ENCODE measurements around the gene P3H2.

Gene P3H2

DNA sequence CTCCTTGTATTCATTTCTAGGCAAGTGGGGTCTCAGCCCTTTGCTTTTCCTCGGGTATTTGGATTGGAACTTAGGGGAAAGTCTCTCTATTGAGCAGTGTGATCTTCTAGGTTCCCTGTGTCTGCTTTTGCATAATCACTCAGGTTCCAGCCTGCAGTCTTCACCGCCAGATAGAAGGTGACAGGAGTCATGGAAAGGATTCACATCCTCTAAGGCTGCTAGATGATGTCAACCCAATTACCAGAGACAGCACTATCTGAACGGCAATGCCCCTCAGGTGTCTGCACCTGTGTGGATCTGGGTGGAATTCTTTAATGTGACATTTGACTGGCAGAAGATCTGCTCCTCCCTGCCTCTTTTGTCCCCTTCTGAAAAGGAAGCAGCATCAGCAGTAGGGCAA lies 177.7 kb downstream of the P3H2 start:
- no peak for DNase-seq (ENCODE audit: low read depth, low spot score)
- TF ChIP-seq POLR2AphosphoS5 (IDR thresholded peaks at IDR 0.05; ENCODE audit: borderline replicate concordance, low read depth, low read length) (no peak), FOXP2 (optimal IDR thresholded peaks at IDR 0.05; ENCODE audit: control extremely low read depth, extremely low read length, insufficient read depth) (no peak), EZH2 (IDR thresholded peaks at IDR 0.05) (no peak)
- Histone ChIP-seq H3K9me3 (ENCODE audit: low read depth, low read length) (no peaks in the 10 kb centered on the region), H3K36me3 (ENCODE audit: insufficient read depth, low read length) (no peaks in the 10 kb centered on the region), H3K27ac (peak overlapping the region; percentile 61), H3K9ac (ENCODE audit: insufficient read length) (no peak overlapping the region), H3K4me3 (no peak overlapping the region)

DNA sequence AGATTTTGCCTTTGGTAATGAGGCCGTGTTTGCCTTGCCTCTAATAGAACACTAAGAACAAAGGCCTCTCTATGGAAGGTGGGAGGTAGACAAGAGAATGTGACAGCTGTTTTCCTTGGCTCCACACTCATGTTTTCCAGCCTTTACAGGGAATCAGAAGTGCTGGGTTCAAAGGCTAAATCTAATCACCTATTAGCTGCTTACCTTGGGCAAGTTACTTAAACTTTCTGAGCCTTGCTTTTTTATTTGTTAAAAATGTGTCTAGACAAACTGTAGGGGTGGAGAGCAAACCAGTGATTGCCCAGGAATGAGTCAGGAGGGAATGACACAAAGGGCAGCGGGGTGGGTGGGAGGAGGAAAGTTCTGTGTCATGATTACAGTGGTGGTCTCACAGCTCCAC lies 179.0 kb downstream of the P3H2 start:
- no peak for DNase-seq (ENCODE audit: low read depth, low spot score)
- H3K27ac ChIP-seq, result peak overlapping the region; percentile 42
- no peak overlapping the region for H3K9ac ChIP-seq (ENCODE audit: insufficient read length)
- TF ChIP-seq POLR2AphosphoS5 (IDR thresholded peaks at IDR 0.05; ENCODE audit: borderline replicate concordance, low read depth, low read length) (no peak), FOXP2 (optimal IDR thresholded peaks at IDR 0.05; ENCODE audit: control extremely low read depth, extremely low read length, insufficient read depth) (no peak), EZH2 (IDR thresholded peaks at IDR 0.05) (no peak)
- no peaks in the 10 kb centered on the region for H3K9me3 ChIP-seq (ENCODE audit: low read depth, low read length)
- H3K4me3 ChIP-seq, result no peak overlapping the region
- H3K36me3 ChIP-seq (ENCODE audit: insufficient read depth, low read length), result no peaks in the 10 kb centered on the region

DNA sequence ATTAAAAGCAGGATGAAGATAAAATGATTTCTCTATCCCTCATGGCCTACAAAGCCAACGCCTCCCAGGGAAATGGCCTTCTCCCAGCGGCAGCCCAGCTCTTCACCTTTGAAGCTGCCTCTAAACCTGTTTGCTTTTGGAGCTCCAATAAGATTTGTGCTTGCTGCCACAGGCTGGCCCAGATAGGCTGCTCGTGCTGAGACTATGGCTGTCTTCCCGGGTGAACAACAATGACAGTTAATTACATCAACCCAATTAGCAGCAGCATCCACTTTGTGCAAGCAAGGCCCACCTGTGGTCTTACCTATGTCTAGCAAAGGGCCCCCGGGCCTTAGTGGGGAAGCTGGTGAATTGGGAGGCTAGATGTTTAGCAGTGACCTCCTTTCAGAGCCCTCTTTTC lies 179.6 kb downstream of the P3H2 start:
- H3K9ac ChIP-seq (ENCODE audit: insufficient read length), result no peak overlapping the region
- no peaks in the 10 kb centered on the region for H3K9me3 ChIP-seq (ENCODE audit: low read depth, low read length)
- H3K4me3 ChIP-seq, result no peak overlapping the region
- peak overlapping the region; percentile 42 for H3K27ac ChIP-seq
- TF ChIP-seq FOXP2 (optimal IDR thresholded peaks at IDR 0.05; ENCODE audit: control extremely low read depth, extremely low read length, insufficient read depth), result no peak
- no peak for TF ChIP-seq EZH2 (IDR thresholded peaks at IDR 0.05)
- TF ChIP-seq POLR2AphosphoS5 (IDR thresholded peaks at IDR 0.05; ENCODE audit: borderline replicate concordance, low read depth, low read length), result no peak
- no peaks in the 10 kb centered on the region for H3K36me3 ChIP-seq (ENCODE audit: insufficient read depth, low read length)
- DNase-seq (ENCODE audit: low read depth, low spot score), result no peak

DNA sequence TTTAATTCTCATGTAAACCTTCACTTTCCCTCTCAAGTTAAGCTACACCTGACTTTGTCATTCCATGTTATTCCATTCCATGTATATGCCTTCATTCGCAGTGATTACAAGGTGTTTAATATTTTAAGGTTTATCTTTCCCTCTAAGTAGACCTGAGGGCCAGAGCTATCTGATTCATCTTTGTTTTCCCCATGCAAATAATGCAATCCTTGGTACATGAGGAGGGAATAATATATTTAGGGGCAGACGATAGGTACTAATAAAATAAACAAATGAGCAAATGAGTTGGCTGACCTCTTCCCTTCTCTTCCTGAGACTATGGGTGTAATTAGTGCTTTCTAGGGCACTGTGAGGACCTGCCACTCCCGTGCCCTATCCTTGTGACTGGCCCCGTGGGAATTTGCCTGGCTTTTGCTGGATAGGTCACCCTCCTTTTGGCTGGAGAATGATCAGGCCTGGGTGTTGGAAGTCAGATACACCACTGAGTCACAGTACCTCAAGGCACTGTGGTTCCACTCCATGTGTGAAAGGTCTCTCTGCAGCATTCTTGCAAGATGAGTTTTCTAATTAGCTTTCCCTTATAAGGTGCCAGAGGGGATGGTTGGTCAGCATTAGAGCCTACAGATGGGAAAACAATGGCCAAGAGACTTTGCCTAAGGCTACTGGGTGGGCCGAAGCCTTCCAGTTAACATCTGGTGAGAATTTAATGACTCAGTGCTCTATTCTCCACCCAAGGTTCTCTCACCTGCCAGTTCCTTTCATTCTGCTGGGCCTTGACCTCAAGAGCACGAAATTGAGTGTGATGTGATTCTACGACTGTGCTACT lies 183.2 kb downstream of the P3H2 start:
- no peak for DNase-seq (ENCODE audit: low read depth, low spot score)
- no peaks in the 10 kb centered on the region for H3K9me3 ChIP-seq (ENCODE audit: low read depth, low read length)
- TF ChIP-seq POLR2AphosphoS5 (IDR thresholded peaks at IDR 0.05; ENCODE audit: borderline replicate concordance, low read depth, low read length) (no peak), EZH2 (IDR thresholded peaks at IDR 0.05) (no peak), FOXP2 (optimal IDR thresholded peaks at IDR 0.05; ENCODE audit: control extremely low read depth, extremely low read length, insufficient read depth) (no peak)
- H3K36me3 ChIP-seq (ENCODE audit: insufficient read depth, low read length), result no peaks in the 10 kb centered on the region; the same call in 1 of the 2 replicates
- no peak overlapping the region for H3K4me3 ChIP-seq
- no peak overlapping the region for H3K9ac ChIP-seq (ENCODE audit: insufficient read length)
- peak overlapping the region; percentile 92 for H3K27ac ChIP-seq

DNA sequence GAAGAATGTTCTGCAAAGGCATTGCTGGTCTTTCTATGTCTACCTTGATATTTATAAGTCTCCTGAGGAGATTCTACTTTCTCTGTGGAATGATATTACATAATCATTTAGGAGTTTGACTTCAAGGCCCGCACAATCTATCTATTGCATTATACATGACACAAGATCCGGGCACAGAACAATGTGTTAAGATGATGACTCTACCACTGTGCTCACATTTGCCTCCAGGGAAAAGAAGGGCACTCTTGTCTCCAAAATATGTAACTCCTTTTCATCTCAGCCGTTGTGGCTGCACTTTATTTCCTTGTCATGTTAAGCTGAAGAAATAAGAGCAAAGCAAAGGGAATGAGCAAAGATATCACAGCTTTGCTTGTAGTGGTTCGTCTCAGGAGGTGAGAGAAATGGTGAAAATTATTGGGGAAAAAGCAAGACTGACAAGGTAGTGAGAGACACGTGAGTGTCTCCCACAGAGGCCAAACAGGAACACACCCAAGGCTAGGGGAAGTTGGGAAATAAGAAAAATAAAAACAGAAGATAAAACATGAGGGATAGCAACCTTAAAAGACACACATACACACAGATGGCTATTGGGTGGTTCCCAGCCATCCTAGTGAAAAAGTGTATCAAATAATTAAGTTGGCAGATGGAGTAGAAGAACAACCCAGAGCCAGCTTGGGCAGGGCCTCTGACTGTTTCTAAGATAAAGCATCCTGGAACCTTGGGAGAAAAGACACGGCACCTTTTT lies 184.3 kb downstream of the P3H2 start:
- Histone ChIP-seq H3K9ac (ENCODE audit: insufficient read length) (peak overlapping the region; percentile 54), H3K4me3 (peak overlapping the region; percentile 38), H3K36me3 (ENCODE audit: insufficient read depth, low read length) (no peaks in the 10 kb centered on the region; the same call in 1 of the 2 replicates), H3K9me3 (ENCODE audit: low read depth, low read length) (no peaks in the 10 kb centered on the region), H3K27ac (peak overlapping the region; percentile 92)
- TF ChIP-seq POLR2AphosphoS5 (IDR thresholded peaks at IDR 0.05; ENCODE audit: borderline replicate concordance, low read depth, low read length), result no peak
- TF ChIP-seq FOXP2 (optimal IDR thresholded peaks at IDR 0.05; ENCODE audit: control extremely low read depth, extremely low read length, insufficient read depth), result no peak
- no peak for TF ChIP-seq EZH2 (IDR thresholded peaks at IDR 0.05)
- peak; percentile 81 for DNase-seq (ENCODE audit: low read depth, low spot score)

DNA sequence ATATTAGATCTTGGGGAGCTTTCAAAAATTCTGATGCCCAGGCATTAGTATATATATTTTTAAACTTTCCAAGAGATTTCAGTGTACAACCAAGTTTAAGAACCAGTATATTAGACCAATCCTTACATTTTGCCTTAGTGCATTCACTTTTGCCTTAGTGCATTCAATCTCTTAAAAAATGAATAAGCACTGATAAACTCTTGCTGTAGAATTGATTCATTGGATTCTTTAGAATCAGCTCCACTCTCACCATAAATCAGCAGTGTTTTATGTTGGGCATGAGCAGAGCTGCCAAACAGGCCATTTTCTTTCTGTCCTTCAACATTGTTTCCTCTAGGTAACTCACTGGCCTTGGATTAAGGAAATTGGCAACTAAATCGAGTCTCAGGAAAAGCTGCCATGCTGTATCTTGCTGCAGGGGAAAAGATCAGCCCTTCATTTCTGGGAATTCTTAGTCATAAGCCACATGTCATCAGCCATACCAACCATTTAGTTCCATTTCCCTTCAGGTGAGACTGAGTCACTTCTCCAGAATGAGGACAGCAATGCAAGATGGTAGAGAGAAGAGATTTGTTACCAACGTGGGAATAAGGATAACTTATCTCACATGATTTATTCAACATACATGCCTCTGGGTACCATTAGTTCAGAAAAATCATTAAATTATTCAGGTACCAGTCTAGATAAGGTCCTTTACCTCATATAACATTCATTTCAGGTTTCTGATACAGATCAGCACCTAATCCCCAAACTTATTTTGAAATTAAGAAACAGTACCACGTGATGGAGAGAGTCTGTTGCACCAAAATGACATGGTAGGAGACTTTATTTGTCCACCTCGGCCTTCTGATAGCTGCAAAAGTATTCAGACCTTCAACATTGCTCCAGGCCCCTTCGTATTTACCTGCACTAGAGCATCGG lies 192.5 kb downstream of the P3H2 start:
- DNase-seq (ENCODE audit: low read depth, low spot score), result no peak
- Histone ChIP-seq H3K36me3 (ENCODE audit: insufficient read depth, low read length) (no peaks in the 10 kb centered on the region; the same call in 1 of the 2 replicates), H3K27ac (no peak overlapping the region), H3K4me3 (no peak overlapping the region), H3K9ac (ENCODE audit: insufficient read length) (no peak overlapping the region), H3K9me3 (ENCODE audit: low read depth, low read length) (no peaks in the 10 kb centered on the region)
- no peak for TF ChIP-seq EZH2 (IDR thresholded peaks at IDR 0.05)
- TF ChIP-seq POLR2AphosphoS5 (IDR thresholded peaks at IDR 0.05; ENCODE audit: borderline replicate concordance, low read depth, low read length), result no peak
- no peak for TF ChIP-seq FOXP2 (optimal IDR thresholded peaks at IDR 0.05; ENCODE audit: control extremely low read depth, extremely low read length, insufficient read depth)

DNA sequence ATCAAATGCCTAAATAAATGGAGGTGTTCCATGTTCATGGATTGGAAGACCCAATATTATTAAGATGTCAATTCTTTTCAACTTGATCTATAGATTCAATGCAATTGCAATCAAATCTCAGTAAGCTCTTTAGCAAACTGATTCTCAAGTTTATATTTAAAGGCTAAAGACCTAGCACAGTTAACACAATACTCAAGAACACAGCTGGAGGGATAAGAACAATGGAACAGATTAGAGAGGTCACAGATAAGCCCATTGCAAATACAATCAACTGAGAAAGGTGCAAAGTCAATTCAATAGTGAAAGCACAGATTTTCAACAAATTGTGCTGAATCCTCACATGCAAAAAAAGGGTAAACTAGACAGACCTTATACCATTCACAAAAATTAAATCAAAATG lies 198.9 kb downstream of the P3H2 start:
- Histone ChIP-seq H3K9ac (ENCODE audit: insufficient read length) (no peak overlapping the region), H3K4me3 (no peak overlapping the region), H3K9me3 (ENCODE audit: low read depth, low read length) (peaks cover 12% of the 10 kb centered on the region; the same call in 1 of the 2 replicates), H3K27ac (no peak overlapping the region), H3K36me3 (ENCODE audit: insufficient read depth, low read length) (no peaks in the 10 kb centered on the region)
- DNase-seq (ENCODE audit: low read depth, low spot score), result no peak
- TF ChIP-seq EZH2 (IDR thresholded peaks at IDR 0.05), result no peak
- TF ChIP-seq POLR2AphosphoS5 (IDR thresholded peaks at IDR 0.05; ENCODE audit: borderline replicate concordance, low read depth, low read length), result no peak
- no peak for TF ChIP-seq FOXP2 (optimal IDR thresholded peaks at IDR 0.05; ENCODE audit: control extremely low read depth, extremely low read length, insufficient read depth)
